K562 (cell line): ENCODE results near the gene USP12. TPM values are rescaled to one million over a fixed set of nuclear protein-coding genes. Genes with fewer than 3 reads are reported as not detected.
A peak's percentile ranks its signal among the peaks of the same experiment; 100 is the strongest.

Source experiments
- ATAC-seq: fragments of 200-7000 bp; cut with Tn5 transposase; 3 replicates; pipeline ENCODE4 v1.9.1; 2020; ENCODE audit warnings: moderate library complexity
- BruUV-seq: library from RNA; stranded (reverse); fragments of 400-500 nt; replicated peaks from 2 replicates; lab custom pipeline; 2021; lab: Mats Ljungman, UMichigan
- CTCF ChIA-PET: fragments of 300-600 bp; formaldehyde crosslinking; extraction: SDS; loops from one replicate; lab custom pipeline; 2021; ENCODE audit warnings: low intra/inter-chr PET ratio; lab: Yijun Ruan, JAX
- POLR2A ChIA-PET: fragments of 300-600, 350-650 bp; sonication (Branson Sonifier 250); formaldehyde crosslinking; extraction: SDS; loops from one replicate; lab custom pipeline; 2021; ENCODE audit warnings: antibody characterized with exemption, inconsistent platforms; lab: Yijun Ruan, JAX
- DNase-seq, 4 experiments: peaks; one replicate each; pipeline versions ENCODE4 v3.0.0 to v3.0.0-alpha.2; 2011 to 2018; ENCODE audit warnings: low spot score in 3 of 4, mixed read lengths in 3 of 4; ENCODE audit errors: extremely low read depth in 1 of 4
- FAIRE-seq: peaks from 2 replicates; lab custom pipeline; 2011; peaks lifted over from hg19 to GRCh38; lab: Jason Lieb, UNC
- H2AFZ ChIP-seq: 2 replicates; pipeline ENCODE4 v1.6.0; 2011; ENCODE audit warnings: low read depth, low read length, control low read depth, inconsistent platforms
- H3K27ac ChIP-seq: fragments of 200-600 bp; 3 replicates; pipeline ENCODE4 v1.8.0; 2011; ENCODE audit warnings: low read depth, mild to moderate bottlenecking, control low read depth, inconsistent platforms, low read length, moderate library complexity, mixed read lengths; ENCODE audit errors: extremely low read depth
- H3K27me3 ChIP-seq, 2 experiments: fragments of 300-600 bp in 1 of 2; 2 replicates in 1 of 2; 3 replicates in 1 of 2; pipeline versions ENCODE4 v1.6.0 to v1.8.0; 2011; ENCODE audit warnings: inconsistent platforms in 2 of 2, low read length in 2 of 2, mild to moderate bottlenecking in 1 of 2, mixed read lengths in 1 of 2, moderate library complexity in 1 of 2; ENCODE audit not compliant: control insufficient read depth in 2 of 2, insufficient read depth in 2 of 2
- H3K36me3 ChIP-seq: fragments of 300-600 bp; 3 replicates; pipeline ENCODE4 v1.8.0; 2011; ENCODE audit warnings: mild to moderate bottlenecking, low read length, inconsistent platforms; ENCODE audit not compliant: control insufficient read depth, insufficient read depth
- H3K4me1 ChIP-seq, 2 experiments: fragments of 200-600 bp in 1 of 2; replicated peaks in 1 of 2; 2 replicates in 1 of 2; 3 replicates in 1 of 2; pipeline versions ENCODE4 v1.5.1 to v1.8.0; 2011; ENCODE audit warnings: inconsistent platforms in 2 of 2, low read length in 2 of 2, mild to moderate bottlenecking in 1 of 2, mixed read lengths in 1 of 2, moderate library complexity in 1 of 2; ENCODE audit not compliant: control insufficient read depth in 2 of 2, insufficient read depth in 2 of 2
- H3K4me2 ChIP-seq: 2 replicates; pipeline ENCODE4 v1.6.1; 2011; ENCODE audit warnings: low read length, control low read depth, inconsistent platforms, mixed read lengths; ENCODE audit not compliant: insufficient read depth
- H3K4me3 ChIP-seq: fragments of 200-600 bp; sonication (generic), shearing (Covaris generic); 2 replicates; pipeline ENCODE4 v1.5.1; 2016; ENCODE audit warnings: control low read depth, inconsistent platforms
- H3K79me2 ChIP-seq: fragments of 200-600 bp; 3 replicates; pipeline ENCODE4 v1.8.0; 2011; ENCODE audit warnings: low read length, inconsistent platforms; ENCODE audit not compliant: control insufficient read depth, insufficient read depth
- H3K9ac ChIP-seq, 2 experiments: 2 replicates each; pipeline versions ENCODE4 v1.6.0 to v1.6.1; 2011; ENCODE audit warnings: low read depth in 2 of 2, low read length in 2 of 2, control low read depth in 1 of 2, inconsistent platforms in 1 of 2, mild to moderate bottlenecking in 1 of 2, mixed read lengths in 1 of 2; ENCODE audit not compliant: insufficient read depth in 1 of 2
- H3K9me1 ChIP-seq: one replicate; pipeline ENCODE4 v1.6.0; 2011; ENCODE audit warnings: inconsistent platforms, mild to moderate bottlenecking, low read length, moderate library complexity; ENCODE audit not compliant: control insufficient read depth, insufficient read depth
- H3K9me3 ChIP-seq: replicated peaks from 2 replicates; pipeline ENCODE4 v1.5.1; 2011; ENCODE audit warnings: low read depth, low read length, inconsistent platforms; ENCODE audit not compliant: control insufficient read depth, insufficient read depth
- H4K20me1 ChIP-seq: replicated peaks from 2 replicates; pipeline ENCODE4 v1.6.1; 2011; ENCODE audit warnings: low read length, inconsistent platforms, mixed read lengths; ENCODE audit not compliant: control insufficient read depth, insufficient read depth
- SFPQ ChIP-seq: fragments of 200-400 bp; formaldehyde crosslinking; IDR thresholded peaks from 2 replicates; pipeline ENCODE4 v1.6.1; 2017; ENCODE audit warnings: mild to moderate bottlenecking, low read depth, low read length, moderate library complexity
- ZNF184 ChIP-seq: sonication (generic); formaldehyde crosslinking; IDR thresholded peaks from 2 replicates; pipeline ENCODE4 v1.5.0; 2020; ENCODE audit warnings: missing genetic modification reagents
- in situ Hi-C: fragments of 300-500 bp; cut with MboI; formaldehyde crosslinking; loops from 4 replicates; pipeline ENCODE4 v1.15.0; 2018; ENCODE audit warnings: inconsistent platforms, mixed read lengths
- intact Hi-C: fragments of 100-400 bp; cut with micrococcal nuclease; formaldehyde crosslinking; loops from 2 replicates; pipeline ENCODE4 v1.14.2; 2022
- polyA plus RNA-seq, 8 experiments: library from polyadenylated mRNA; depleted of rRNA in 4 of 8; stranded (reverse) in 5 of 8; unstranded in 3 of 8; fragments of >200 nt; fragmentation: Nextera tagmentation in 2 of 8; fragmentation: Illumina TruSeq in 1 of 8; extraction: Ambion mirVana in 2 of 8; extraction: Trizol in 1 of 8; gene quantifications; 2 replicates each; pipeline versions ENCODE4 v1.2.1 to v1.2.3, GENCODE V29; 2011 to 2014; ENCODE audit warnings: inconsistent platforms in 1 of 8, missing spikeins in 1 of 8
- total RNA-seq, 7 experiments: library from RNA; depleted of rRNA in 6 of 7; stranded (reverse); fragments of >200 nt in 6 of 7; fragmentation: Illumina TruSeq in 2 of 7; extraction: Trizol in 2 of 7; gene quantifications; 2 replicates each; pipeline versions ENCODE4 v1.2.1 to v1.2.3, GENCODE V29; 2011 to 2021; ENCODE audit warnings: low replicate concordance in 1 of 7

USP12 gene
- total and polyA plus RNA-seq, 9 of the 15 experiments (the other 6 are each of a cell fraction or from before 2014, with no cell fraction given), result 1.8 to 20.5 (median 13.3) TPM

GRCh38 chr13:27126859-27127258 lies 44.8 kb downstream of the USP12 start:
- no TSS peak for BruUV-seq
- Histone ChIP-seq H3K36me3 (peaks cover 2% of the 10 kb centered on the region; the same call in 1 of the 3 replicates), H2AFZ (no peak overlapping the region), H3K4me3 (no peak overlapping the region), H3K9me3 (peaks cover 8% of the 10 kb centered on the region), H3K4me2 (peak overlapping the region; percentile 97; the same call in 1 of the 2 replicates), H4K20me1 (no peaks in the 10 kb centered on the region), H3K27me3 (no peaks in the 10 kb centered on the region), H3K9me1 (no peaks in the 10 kb centered on the region), H3K79me2 (peaks cover 88% of the 10 kb centered on the region), H3K27ac (no peak overlapping the region), H3K4me1 (peaks cover 0 to 26% of the 10 kb centered on the region in 2 experiments; a peak in 2 of 5 replicates), H3K9ac (no peak overlapping the region)
- in situ Hi-C loops, result no loop called here
- POLR2A ChIA-PET, result interaction anchor here (1.2 to 3.4 kb wide), 2 partner anchors 9 to 10 kb away, joined by 3 to 24 read pairs; no protein-coding TSS in a partner anchor
- intact Hi-C loops, result loop anchor here (1.0 to 10.0 kb wide), 4 partner anchors 77 to 230 kb away; no protein-coding TSS in a partner anchor
- FAIRE-seq (no peak), ATAC-seq (no peak), DNase-seq (no peak)
- no peak for TF ChIP-seq SFPQ
- no peak for TF ChIP-seq ZNF184 (CRISPR knock-in tag)
- CTCF ChIA-PET, result no interaction called here
